HEK293T (cell line): Measurements from ENCODE around the gene NCF2.

Experiments used
- CTCF ChIA-PET: fragments of 350-600 bp; formaldehyde crosslinking; extraction: SDS; loops from one replicate; lab custom pipeline; 2021; ENCODE audit warnings: antibody characterized with exemption, inconsistent platforms; lab: Yijun Ruan, JAX
- POLR2A ChIA-PET: fragments of 350-600 bp; formaldehyde crosslinking; extraction: SDS; loops from one replicate; lab custom pipeline; 2020; ENCODE audit warnings: antibody characterized with exemption, inconsistent platforms; lab: Yijun Ruan, JAX
- DNase-seq: peaks from one replicate; pipeline ENCODE4 v3.0.0; 2012; ENCODE audit warnings: mixed read lengths; ENCODE audit errors: extremely low spot score
- BHLHE40 ChIP-seq: fragments of 450-650 bp; IDR thresholded peaks from 2 replicates; pipeline ENCODE4 v1.6.1; 2016; ENCODE audit warnings: mild to moderate bottlenecking, moderate library complexity, borderline replicate concordance
- CTBP1 ChIP-seq: fragments of 450-650 bp; IDR thresholded peaks from 2 replicates; pipeline ENCODE4 v1.6.1; 2016; ENCODE audit warnings: borderline replicate concordance
- ELF4 ChIP-seq: fragments of 450-650 bp; IDR thresholded peaks from 2 replicates; pipeline ENCODE4 v1.6.1; 2017; ENCODE audit warnings: antibody characterized with exemption
- FOXA1 ChIP-seq: fragments of 450-650 bp; IDR thresholded peaks from 2 replicates; pipeline ENCODE4 v1.6.1; 2016; ENCODE audit warnings: mild to moderate bottlenecking
- FOXK2 ChIP-seq: fragments of 450-650 bp; IDR thresholded peaks from 2 replicates; pipeline ENCODE4 v1.6.1; 2016; ENCODE audit warnings: mild to moderate bottlenecking
- FOXM1 ChIP-seq: fragments of 450-650 bp; IDR thresholded peaks from 2 replicates; pipeline ENCODE4 v1.6.1; 2017; ENCODE audit warnings: mild to moderate bottlenecking, borderline replicate concordance
- HDGF ChIP-seq: fragments of 450-650 bp; IDR thresholded peaks from 2 replicates; pipeline ENCODE4 v1.6.1; 2017; ENCODE audit warnings: antibody characterized with exemption, borderline replicate concordance
- L3MBTL2 ChIP-seq: fragments of 450-650 bp; conservative IDR thresholded peaks from 2 replicates; pipeline ENCODE4 v1.6.1; 2016; ENCODE audit warnings: mild to moderate bottlenecking
- LEF1 ChIP-seq: fragments of 450-650 bp; IDR thresholded peaks from 2 replicates; pipeline ENCODE4 v1.6.1; 2017; ENCODE audit warnings: mild to moderate bottlenecking, borderline replicate concordance
- NFRKB ChIP-seq: fragments of 450-650 bp; IDR thresholded peaks from 2 replicates; pipeline ENCODE4 v1.6.1; 2016; ENCODE audit warnings: mild to moderate bottlenecking, moderate library complexity
- PKNOX1 ChIP-seq: fragments of 450-650 bp; IDR thresholded peaks from 2 replicates; pipeline ENCODE4 v1.6.1; 2016
- SP1 ChIP-seq: fragments of 450-650 bp; IDR thresholded peaks from 2 replicates; pipeline ENCODE4 v1.6.1; 2017
- SUZ12 ChIP-seq: fragments of 450-650 bp; IDR thresholded peaks from 2 replicates; pipeline ENCODE4 v1.6.1; 2016; ENCODE audit warnings: mild to moderate bottlenecking
- TARDBP ChIP-seq: fragments of 450-650 bp; IDR thresholded peaks from 2 replicates; pipeline ENCODE4 v1.6.1; 2016
- ZNF384 ChIP-seq: fragments of 450-650 bp; IDR thresholded peaks from 2 replicates; pipeline ENCODE4 v1.6.1; 2016

The NCF2 gene

GRCh38 chr1:183590244-183591191 lies at the start of gene NCF2:
NCF2 (minus strand) TSS chr1:183590459; CDS start chr1:183590329, 130 bp downstream.
- ChIA-PET CTCF (no interaction called here), POLR2A (no interaction called here)
- TF ChIP-seq ZNF384 (no peak), HDGF (no peak), FOXM1 (no peak), L3MBTL2 (no peak), BHLHE40 (no peak), SP1 (no peak), NFRKB (no peak), LEF1 (no peak)
- DNase-seq: no peak

GRCh38 chr1:183638649-183639387 lies 48.6 kb upstream of the NCF2 start:
- no peak for TF ChIP-seq FOXK2
- no peak for TF ChIP-seq PKNOX1
- TF ChIP-seq L3MBTL2: no peak
- TF ChIP-seq TARDBP: no peak
- no peak for TF ChIP-seq NFRKB
- TF ChIP-seq SP1: no peak
- TF ChIP-seq SUZ12: no peak
- no peak for TF ChIP-seq ZNF384
- TF ChIP-seq LEF1: no peak
- no peak for DNase-seq
- ChIA-PET POLR2A (no interaction called here), CTCF (no interaction called here)

DNA sequence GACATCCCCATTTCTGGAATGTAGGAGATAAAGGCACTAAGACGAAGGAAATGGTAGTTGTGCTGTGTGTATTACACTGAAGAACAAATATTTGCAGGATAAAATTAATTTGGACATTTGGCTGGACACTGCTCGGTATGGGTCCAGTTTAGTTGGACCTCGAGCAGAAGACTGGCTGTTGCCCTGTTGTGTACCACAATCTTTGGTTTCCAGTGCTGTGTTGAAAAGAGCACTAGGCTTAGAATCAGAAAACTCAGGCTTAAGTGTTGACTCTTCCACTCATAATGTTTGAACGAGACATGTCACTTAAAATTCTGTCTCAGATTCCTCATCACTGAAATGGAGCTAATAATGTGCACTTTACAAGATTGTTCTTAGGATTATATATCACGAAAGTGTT lies 46.5 kb upstream of the NCF2 start:
- POLR2A ChIA-PET: no interaction called here
- CTCF ChIA-PET: no interaction called here
- DNase-seq: no peak
- no peak for TF ChIP-seq LEF1
- TF ChIP-seq FOXM1: no peak
- no peak for TF ChIP-seq CTBP1

DNA sequence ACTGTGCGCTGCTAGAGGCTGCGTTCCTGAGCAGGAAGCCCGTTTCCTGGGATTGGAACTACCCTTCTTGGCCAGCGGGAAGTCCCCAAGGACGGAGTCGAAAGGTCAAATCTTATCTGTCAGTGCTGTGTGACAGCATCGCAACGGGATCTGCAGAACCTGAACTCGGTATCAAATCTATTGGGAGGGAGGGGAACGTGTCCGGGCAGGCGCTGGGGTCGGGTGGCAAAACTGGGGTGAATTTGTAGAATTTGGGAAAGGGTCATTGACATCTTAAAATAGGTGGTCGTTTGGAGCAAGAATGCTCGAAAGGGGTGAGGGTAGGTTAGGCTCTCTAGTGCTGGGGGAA lies 46.0 kb upstream of the NCF2 start:
- CTCF ChIA-PET: no interaction called here
- TF ChIP-seq FOXA1: no peak
- no peak for TF ChIP-seq ELF4
- TF ChIP-seq CTBP1: no peak
- POLR2A ChIA-PET: no interaction called here
- DNase-seq: no peak

- DNase-seq: peak; percentile 98
- POLR2A ChIA-PET: no interaction called here
- TF ChIP-seq L3MBTL2: peak; percentile 59
- no peak for TF ChIP-seq SP1
- TF ChIP-seq ELF4: peak; percentile 45; the same call in 1 of the 2 replicates
- TF ChIP-seq CTBP1: peak; percentile 83
- TF ChIP-seq TARDBP: peak; percentile 99
- CTCF ChIA-PET: no interaction called here
Measured at GRCh38 chr1:183635606-183636333, 45.5 kb upstream of the NCF2 start, which contains the start of gene ARPC5. ARPC5 (minus strand) TSS chr1:183635783; CDS start chr1:183635659, 124 bp downstream.

DNA sequence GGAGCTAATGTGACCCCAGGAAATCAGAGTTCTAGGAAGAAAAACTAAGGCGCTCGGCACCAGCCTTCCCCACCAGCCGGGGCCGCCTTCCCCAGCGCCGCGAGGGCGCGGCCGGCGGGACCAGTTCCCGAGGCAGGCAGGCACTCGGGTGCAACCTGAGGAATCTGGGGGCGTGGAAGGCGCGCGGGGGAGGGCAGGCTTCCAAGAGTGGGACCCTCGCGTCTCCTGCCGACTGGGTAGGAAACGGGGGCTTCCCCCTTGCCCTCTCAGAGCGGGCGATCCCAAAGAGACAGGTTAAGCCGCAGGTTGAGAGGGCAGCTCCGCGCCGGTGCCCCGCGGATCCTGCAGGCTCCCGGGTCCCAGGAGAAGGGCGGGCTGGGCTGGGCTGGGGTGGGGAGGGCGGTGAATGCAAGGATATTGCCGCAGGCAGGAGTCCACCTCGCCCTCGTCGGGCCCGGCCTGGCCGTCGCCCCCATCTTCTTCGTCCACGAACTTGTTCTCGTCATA lies 44.9 kb upstream of the NCF2 start:
- DNase-seq: peak; percentile 48
- POLR2A ChIA-PET: no interaction called here
- CTCF ChIA-PET: no interaction called here
- no peak for TF ChIP-seq L3MBTL2
- no peak for TF ChIP-seq CTBP1
- TF ChIP-seq ELF4: no peak
- TF ChIP-seq SP1: no peak
- no peak for TF ChIP-seq FOXK2
- no peak for TF ChIP-seq ZNF384

GRCh38 chr1:183634429-183635065 lies 44.3 kb upstream of the NCF2 start:
- ChIA-PET POLR2A (no interaction called here), CTCF (interaction anchor here (0.7 to 1.0 kb wide), 3 partner anchors 183 to 457 kb away, joined by 3 to 8 read pairs (median 3); no protein-coding TSS in a partner anchor)
- TF ChIP-seq TARDBP (no peak), L3MBTL2 (no peak), PKNOX1 (no peak), BHLHE40 (no peak), FOXK2 (no peak), ELF4 (no peak), SUZ12 (no peak), SP1 (no peak), NFRKB (no peak), HDGF (no peak), CTBP1 (no peak), FOXM1 (no peak), LEF1 (no peak)
- DNase-seq: no peak
